ENCODE results near the gene SV2B.
A peak's percentile ranks its signal among the peaks of the same experiment; 100 is the strongest.

The SV2B gene

GRCh38 chr15:91268510-91268909, 168.5 kb downstream of the SV2B start:
- Histone ChIP-seq H3K27ac (no peak overlapping the region), H4K20me1 (ENCODE audit: insufficient read depth) (no peaks in the 10 kb centered on the region), H3K9ac (no peak overlapping the region), H3K4me1 (ENCODE audit: low read depth, poor library complexity, severe bottlenecking) (peaks cover 8% of the 10 kb centered on the region), H3K79me2 (ENCODE audit: insufficient read depth, low read depth) (no peaks in the 10 kb centered on the region), H3K36me3 (ENCODE audit: insufficient read depth) (no peaks in the 10 kb centered on the region), H2AFZ (ENCODE audit: low read depth) (no peak overlapping the region), H3K4me3 (IDR thresholded peaks at IDR 0.05; ENCODE audit: insufficient read depth, low read depth, low read length) (no peak overlapping the region), H3K4me2 (no peak overlapping the region), H3K27me3 (ENCODE audit: insufficient read depth, low read depth) (no peaks in the 10 kb centered on the region)
- peak; percentile 57; the same call in 1 of the 2 replicates for TF ChIP-seq CTCF (conservative IDR thresholded peaks at IDR 0.05; ENCODE audit: low read depth, low read length)

- H3K79me2 ChIP-seq (ENCODE audit: insufficient read depth, low read depth), result no peaks in the 10 kb centered on the region
- H3K27me3 ChIP-seq (ENCODE audit: insufficient read depth, low read depth), result no peaks in the 10 kb centered on the region
- H3K36me3 ChIP-seq (ENCODE audit: insufficient read depth), result no peaks in the 10 kb centered on the region
- no peak overlapping the region for H3K4me3 ChIP-seq (IDR thresholded peaks at IDR 0.05; ENCODE audit: insufficient read depth, low read depth, low read length)
- H3K4me1 ChIP-seq (ENCODE audit: low read depth, poor library complexity, severe bottlenecking), result peaks cover 8% of the 10 kb centered on the region
- no peak overlapping the region for H2AFZ ChIP-seq (ENCODE audit: low read depth)
- no peak overlapping the region for H3K4me2 ChIP-seq
- no peak overlapping the region for H3K9ac ChIP-seq
- no peak overlapping the region for H3K27ac ChIP-seq
- no peak for TF ChIP-seq CTCF (conservative IDR thresholded peaks at IDR 0.05; ENCODE audit: low read depth, low read length)
- no peaks in the 10 kb centered on the region for H4K20me1 ChIP-seq (ENCODE audit: insufficient read depth)
These were observed 170.7 kb downstream of the SV2B start for GRCh38 chr15:91270747-91271146.

GRCh38 chr15:91271565-91272153, 171.6 kb downstream of the SV2B start:
- Histone ChIP-seq H4K20me1 (ENCODE audit: insufficient read depth) (no peaks in the 10 kb centered on the region), H3K79me2 (ENCODE audit: insufficient read depth, low read depth) (no peaks in the 10 kb centered on the region), H3K27me3 (ENCODE audit: insufficient read depth, low read depth) (no peaks in the 10 kb centered on the region), H3K27ac (no peak overlapping the region), H3K36me3 (ENCODE audit: insufficient read depth) (no peaks in the 10 kb centered on the region), H3K9ac (no peak overlapping the region), H3K4me3 (IDR thresholded peaks at IDR 0.05; ENCODE audit: insufficient read depth, low read depth, low read length) (no peak overlapping the region), H3K4me2 (peak overlapping the region; percentile 40), H2AFZ (ENCODE audit: low read depth) (peak overlapping the region; percentile 61), H3K4me1 (ENCODE audit: low read depth, poor library complexity, severe bottlenecking) (peaks cover 8% of the 10 kb centered on the region)
- peak; percentile 90 for TF ChIP-seq CTCF (conservative IDR thresholded peaks at IDR 0.05; ENCODE audit: low read depth, low read length)

- Histone ChIP-seq H4K20me1 (ENCODE audit: insufficient read depth) (no peaks in the 10 kb centered on the region), H2AFZ (ENCODE audit: low read depth) (no peak overlapping the region), H3K79me2 (ENCODE audit: insufficient read depth, low read depth) (no peaks in the 10 kb centered on the region), H3K27ac (no peak overlapping the region), H3K27me3 (ENCODE audit: insufficient read depth, low read depth) (no peaks in the 10 kb centered on the region), H3K4me1 (ENCODE audit: low read depth, poor library complexity, severe bottlenecking) (peaks cover 8% of the 10 kb centered on the region), H3K36me3 (ENCODE audit: insufficient read depth) (no peaks in the 10 kb centered on the region), H3K9ac (no peak overlapping the region), H3K4me3 (IDR thresholded peaks at IDR 0.05; ENCODE audit: insufficient read depth, low read depth, low read length) (no peak overlapping the region), H3K4me2 (no peak overlapping the region)
- no peak for TF ChIP-seq CTCF (conservative IDR thresholded peaks at IDR 0.05; ENCODE audit: low read depth, low read length)
These were observed 175.8 kb downstream of the SV2B start for GRCh38 chr15:91275844-91276243.
